Measurements from ENCODE around the gene CACNA1D.

DNA sequence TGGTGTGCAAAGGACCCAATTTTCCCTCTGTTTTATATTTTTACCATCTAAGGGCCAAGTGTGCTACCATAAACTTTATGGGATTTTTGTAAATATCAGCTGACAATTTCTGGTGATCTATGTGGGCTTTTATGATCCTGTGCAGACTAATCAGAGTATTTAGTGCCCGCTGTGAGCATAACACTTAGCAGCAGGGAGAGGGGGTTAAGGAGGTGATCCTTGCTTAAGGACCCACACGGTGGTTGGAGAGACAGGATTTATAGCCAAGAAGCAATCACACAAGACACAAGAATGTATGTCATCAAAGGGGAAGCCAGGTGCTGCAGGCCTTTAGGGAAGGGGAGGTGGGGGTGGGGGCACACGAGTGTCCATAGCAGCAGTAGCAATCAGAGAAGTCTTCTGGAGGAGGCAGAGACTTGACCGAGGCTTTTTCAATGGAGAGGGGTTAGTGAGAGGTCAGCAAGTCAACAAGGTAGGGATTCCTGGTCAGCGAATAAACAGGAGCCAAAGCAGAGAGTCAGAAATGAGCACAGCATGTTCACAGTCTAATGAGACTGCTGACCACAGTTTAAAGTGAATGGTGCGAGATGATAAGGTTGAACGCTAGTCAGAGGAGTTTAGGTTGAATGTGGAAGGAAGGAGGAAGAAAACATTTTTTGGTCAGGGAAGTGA is 4.5 kb upstream of the CACNA1D start:
- TF ChIP-seq EZH2 (IDR thresholded peaks at IDR 0.05) (no peak), POLR2AphosphoS5 (IDR thresholded peaks at IDR 0.05; ENCODE audit: borderline replicate concordance, low read depth, low read length) (no peak), FOXP2 (optimal IDR thresholded peaks at IDR 0.05; ENCODE audit: control extremely low read depth, extremely low read length, insufficient read depth) (no peak)
